Measurements from ENCODE around the gene NTRK1. TPM values are rescaled to one million over a fixed set of nuclear protein-coding genes. Genes with fewer than 3 reads are reported as not detected.
A peak's percentile ranks its signal among the peaks of the same experiment; 100 is the strongest.

NTRK1 gene
- total RNA-seq = not detected in 2 replicates
- not detected in 2 replicates for polyA plus RNA-seq
- not detected in 2 replicates for polyA plus RNA-seq (2012)
- not detected in 2 replicates for polyA minus RNA-seq (ENCODE audit: low replicate concordance)

DNA sequence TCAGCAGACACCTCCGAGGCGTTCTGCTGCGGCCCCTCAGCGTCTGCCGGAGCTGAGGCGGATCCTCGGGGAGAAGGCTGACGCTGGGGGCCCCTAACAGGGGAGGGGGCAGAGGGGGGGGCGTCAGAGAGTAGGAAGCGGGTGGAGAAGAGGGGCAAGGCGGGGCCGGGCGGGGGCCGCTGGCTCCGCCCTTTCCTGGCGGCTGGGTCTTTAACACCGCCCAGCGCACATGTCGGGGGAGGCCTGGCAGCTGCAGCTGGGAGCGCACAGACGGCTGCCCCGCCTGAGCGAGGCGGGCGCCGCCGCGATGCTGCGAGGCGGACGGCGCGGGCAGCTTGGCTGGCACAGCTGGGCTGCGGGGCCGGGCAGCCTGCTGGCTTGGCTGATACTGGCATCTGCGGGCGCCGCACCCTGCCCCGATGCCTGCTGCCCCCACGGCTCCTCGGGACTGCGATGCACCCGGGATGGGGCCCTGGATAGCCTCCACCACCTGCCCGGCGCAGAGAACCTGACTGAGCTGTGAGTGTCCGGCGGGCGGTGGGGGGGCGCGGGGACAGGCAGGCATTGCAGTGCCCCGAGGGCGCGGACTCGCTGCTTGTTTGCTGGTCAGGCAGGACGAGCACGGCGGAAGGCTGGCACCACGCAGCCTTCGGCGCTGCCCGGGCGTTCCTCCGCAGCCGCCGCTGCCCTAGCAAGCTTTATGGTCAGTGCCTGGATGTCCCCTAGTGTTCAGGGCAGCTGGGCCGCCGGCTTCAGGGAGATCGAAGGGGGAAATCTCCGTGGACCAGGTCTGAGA lies at the start of gene NTRK1:
Gene NTRK1, plus strand, starts transcription at position 238 of the 796 bp plus-strand sequence. Its CDS starts 70 bp downstream, at position 308.
- no peak within 1 kb of the TSS for H2AFZ ChIP-seq (ENCODE audit: low read length)
- DNase-seq (ENCODE audit: low read depth in 2 of 2) = peak; percentile 15 to 30
- peak within 1 kb of the TSS; percentile 83 for H3K4me2 ChIP-seq (ENCODE audit: extremely low read depth, insufficient read depth, low read length)
- no peak within 1 kb of the TSS for H3K9ac ChIP-seq (ENCODE audit: insufficient read depth, low read length)
- peak; percentile 96 for TF ChIP-seq EZH2 (IDR thresholded peaks at IDR 0.05; ENCODE audit: low read length, missing control alignments)
- TF ChIP-seq, protein P1, sequence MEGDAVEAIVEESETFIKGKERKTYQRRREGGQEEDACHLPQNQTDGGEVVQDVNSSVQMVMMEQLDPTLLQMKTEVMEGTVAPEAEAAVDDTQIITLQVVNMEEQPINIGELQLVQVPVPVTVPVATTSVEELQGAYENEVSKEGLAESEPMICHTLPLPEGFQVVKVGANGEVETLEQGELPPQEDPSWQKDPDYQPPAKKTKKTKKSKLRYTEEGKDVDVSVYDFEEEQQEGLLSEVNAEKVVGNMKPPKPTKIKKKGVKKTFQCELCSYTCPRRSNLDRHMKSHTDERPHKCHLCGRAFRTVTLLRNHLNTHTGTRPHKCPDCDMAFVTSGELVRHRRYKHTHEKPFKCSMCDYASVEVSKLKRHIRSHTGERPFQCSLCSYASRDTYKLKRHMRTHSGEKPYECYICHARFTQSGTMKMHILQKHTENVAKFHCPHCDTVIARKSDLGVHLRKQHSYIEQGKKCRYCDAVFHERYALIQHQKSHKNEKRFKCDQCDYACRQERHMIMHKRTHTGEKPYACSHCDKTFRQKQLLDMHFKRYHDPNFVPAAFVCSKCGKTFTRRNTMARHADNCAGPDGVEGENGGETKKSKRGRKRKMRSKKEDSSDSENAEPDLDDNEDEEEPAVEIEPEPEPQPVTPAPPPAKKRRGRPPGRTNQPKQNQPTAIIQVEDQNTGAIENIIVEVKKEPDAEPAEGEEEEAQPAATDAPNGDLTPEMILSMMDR (conservative IDR thresholded peaks at IDR 0.05 in 1 of 2, IDR thresholded peaks at IDR 0.05 in 1 of 2; ENCODE audit: low read depth in 1 of 2, low read length in 2 of 2) = no peak
- no peak within 1 kb of the TSS for H3K27ac ChIP-seq (ENCODE audit: insufficient read depth, low read length)
- H3K27me3 ChIP-seq (ENCODE audit: control insufficient read depth, insufficient read depth, low read length) = peaks cover 73% of the 10 kb centered on the region
- no peaks in the 10 kb centered on the region for H3K79me2 ChIP-seq (ENCODE audit: control insufficient read depth, insufficient read depth, low read length)
- H3K4me3 ChIP-seq (replicated peaks in 1 of 4; ENCODE audit: control extremely low read depth in 1 of 4, insufficient read depth in 1 of 4, low read depth in 3 of 4, low read length in 4 of 4) = peak within 1 kb of the TSS; percentile 25 to 47 (median 38)
- no peaks in the 10 kb centered on the region for H3K9me3 ChIP-seq (ENCODE audit: control insufficient read depth, insufficient read depth, low read depth, low read length)
- H3K4me1 ChIP-seq (ENCODE audit: control insufficient read depth, extremely low read depth, insufficient read depth, low read length) = peaks cover 8% of the 10 kb centered on the region
- H4K20me1 ChIP-seq (ENCODE audit: control insufficient read depth, extremely low read depth, insufficient read depth, low read length) = no peaks in the 10 kb centered on the region
- no peaks in the 10 kb centered on the region for H3K36me3 ChIP-seq (ENCODE audit: control insufficient read depth, insufficient read depth, low read length)

DNA sequence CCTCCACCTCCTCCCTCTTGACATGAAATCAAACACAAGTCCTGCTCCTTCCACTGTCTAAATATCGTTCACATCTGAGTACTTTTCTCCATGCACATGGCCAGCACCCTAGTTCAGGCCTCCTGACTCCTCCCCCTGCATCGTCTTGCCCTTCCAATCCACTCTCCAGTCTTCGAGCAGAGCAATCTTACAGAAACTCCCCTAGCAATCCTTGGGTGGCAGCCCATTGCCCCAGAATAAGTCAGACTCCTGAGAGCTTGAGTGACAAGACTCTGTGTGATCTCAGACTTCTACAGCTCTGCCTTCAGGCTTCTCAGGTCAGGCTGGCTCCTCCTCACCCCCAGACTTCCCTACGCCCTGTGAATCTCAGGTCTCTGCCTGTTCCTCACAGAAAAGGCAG lies 49.5 kb upstream of the NTRK1 start:
- no peak overlapping the region for H2AFZ ChIP-seq (ENCODE audit: low read length)
- no peaks in the 10 kb centered on the region for H4K20me1 ChIP-seq (ENCODE audit: control insufficient read depth, extremely low read depth, insufficient read depth, low read length)
- H3K4me1 ChIP-seq (ENCODE audit: control insufficient read depth, extremely low read depth, insufficient read depth, low read length) = peaks cover 18% of the 10 kb centered on the region
- no peak overlapping the region for H3K27ac ChIP-seq (ENCODE audit: insufficient read depth, low read length)
- TF ChIP-seq, protein P1 (conservative IDR thresholded peaks at IDR 0.05 in 1 of 2, IDR thresholded peaks at IDR 0.05 in 1 of 2; ENCODE audit: low read depth in 1 of 2, low read length in 2 of 2) = no peak
- TF ChIP-seq EZH2 (IDR thresholded peaks at IDR 0.05; ENCODE audit: low read length, missing control alignments) = no peak
- no peak overlapping the region for H3K9ac ChIP-seq (ENCODE audit: insufficient read depth, low read length)
- DNase-seq (ENCODE audit: low read depth in 2 of 2) = no peak
- H3K36me3 ChIP-seq (ENCODE audit: control insufficient read depth, insufficient read depth, low read length) = no peaks in the 10 kb centered on the region
- H3K4me2 ChIP-seq (ENCODE audit: extremely low read depth, insufficient read depth, low read length) = no peak overlapping the region
- peaks cover 5% of the 10 kb centered on the region for H3K27me3 ChIP-seq (ENCODE audit: control insufficient read depth, insufficient read depth, low read length)
- no peak overlapping the region for H3K4me3 ChIP-seq (replicated peaks in 1 of 4; ENCODE audit: control extremely low read depth in 1 of 4, insufficient read depth in 1 of 4, low read depth in 3 of 4, low read length in 4 of 4)
- H3K79me2 ChIP-seq (ENCODE audit: control insufficient read depth, insufficient read depth, low read length) = no peaks in the 10 kb centered on the region
- no peaks in the 10 kb centered on the region for H3K9me3 ChIP-seq (ENCODE audit: control insufficient read depth, insufficient read depth, low read depth, low read length)

DNA sequence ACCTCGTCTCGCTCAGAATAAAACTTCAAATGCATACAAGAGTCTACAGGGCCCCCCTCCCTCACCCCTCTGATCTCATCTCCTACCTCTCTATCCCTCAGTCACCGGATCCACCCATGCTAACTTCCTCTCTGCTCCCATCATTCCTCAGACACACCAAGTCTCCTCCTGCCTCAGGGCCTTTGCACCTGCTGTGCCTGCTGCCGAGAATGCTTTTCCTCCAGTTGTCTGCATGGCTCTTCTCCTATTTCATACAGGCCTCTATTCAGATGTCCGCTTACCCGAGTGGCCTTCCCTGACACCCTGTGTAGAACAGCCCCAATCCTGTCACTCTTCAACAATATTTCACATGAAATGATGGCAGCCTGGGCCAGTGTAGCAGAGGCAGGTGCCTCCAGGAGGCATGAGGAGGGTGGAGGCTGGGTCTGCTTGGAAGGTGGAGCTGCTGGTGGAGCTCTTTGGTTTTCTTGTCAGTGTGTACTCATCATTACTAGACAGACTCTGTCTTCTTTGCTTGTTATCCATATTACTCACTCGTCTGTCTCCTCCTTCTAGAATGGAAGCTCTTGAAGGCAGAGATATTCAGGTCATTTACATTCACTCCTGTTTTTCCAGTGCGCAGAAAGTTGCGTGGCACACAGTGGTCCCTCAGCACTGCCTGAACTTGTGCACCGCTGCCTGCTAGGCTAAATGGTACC lies 48.2 kb upstream of the NTRK1 start:
- no peaks in the 10 kb centered on the region for H4K20me1 ChIP-seq (ENCODE audit: control insufficient read depth, extremely low read depth, insufficient read depth, low read length)
- TF ChIP-seq, protein P1 (conservative IDR thresholded peaks at IDR 0.05 in 1 of 2, IDR thresholded peaks at IDR 0.05 in 1 of 2; ENCODE audit: low read depth in 1 of 2, low read length in 2 of 2) = no peak
- TF ChIP-seq EZH2 (IDR thresholded peaks at IDR 0.05; ENCODE audit: low read length, missing control alignments) = no peak
- no peak overlapping the region for H3K9ac ChIP-seq (ENCODE audit: insufficient read depth, low read length)
- no peak for DNase-seq (ENCODE audit: low read depth in 2 of 2)
- H3K4me3 ChIP-seq (replicated peaks in 1 of 4; ENCODE audit: control extremely low read depth in 1 of 4, insufficient read depth in 1 of 4, low read depth in 3 of 4, low read length in 4 of 4) = no peak overlapping the region
- no peak overlapping the region for H2AFZ ChIP-seq (ENCODE audit: low read length)
- no peak overlapping the region for H3K27ac ChIP-seq (ENCODE audit: insufficient read depth, low read length)
- no peaks in the 10 kb centered on the region for H3K79me2 ChIP-seq (ENCODE audit: control insufficient read depth, insufficient read depth, low read length)
- H3K4me2 ChIP-seq (ENCODE audit: extremely low read depth, insufficient read depth, low read length) = no peak overlapping the region
- H3K36me3 ChIP-seq (ENCODE audit: control insufficient read depth, insufficient read depth, low read length) = no peaks in the 10 kb centered on the region
- H3K9me3 ChIP-seq (ENCODE audit: control insufficient read depth, insufficient read depth, low read depth, low read length) = no peaks in the 10 kb centered on the region
- peaks cover 5% of the 10 kb centered on the region for H3K27me3 ChIP-seq (ENCODE audit: control insufficient read depth, insufficient read depth, low read length)
- H3K4me1 ChIP-seq (ENCODE audit: control insufficient read depth, extremely low read depth, insufficient read depth, low read length) = peaks cover 16% of the 10 kb centered on the region
